Breast epithelium (tissue), 3 donors: ENCODE measurements around the gene HIGD1A.

Source experiments
- POLR2A ChIP-seq: fragments of 450-650 bp; IDR thresholded peaks from one replicate; pipeline ENCODE4 v1.6.1; 2016; ENCODE audit warnings: antibody characterized with exemption, mild to moderate bottlenecking, moderate library complexity
- TF ChIP-seq, protein P1 (sequence below), 3 donors: fragments of 450-650 bp; IDR thresholded peaks; one replicate each; pipeline ENCODE4 v1.5.1; 2016 to 2017; ENCODE audit warnings: antibody characterized with exemption in 3 of 3, mild to moderate bottlenecking in 3 of 3, moderate library complexity in 3 of 3

DNA sequence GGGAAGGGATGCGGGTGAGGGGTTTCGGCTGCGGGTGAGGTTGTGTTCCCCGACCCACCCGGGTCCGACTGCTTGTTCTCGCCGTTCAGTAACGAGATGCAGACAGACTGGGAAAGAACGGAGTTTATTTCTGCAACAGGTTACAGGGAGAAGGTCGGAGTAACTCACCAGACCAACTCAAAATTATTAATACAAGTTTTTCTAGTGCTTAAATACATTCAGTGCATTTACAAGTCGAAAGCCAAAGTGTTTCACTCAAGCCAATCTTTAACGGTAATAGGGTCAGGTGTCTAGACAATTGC, 492 bp upstream of the HIGD1A start:
- no peak for TF ChIP-seq POLR2A
- TF ChIP-seq, protein P1, sequence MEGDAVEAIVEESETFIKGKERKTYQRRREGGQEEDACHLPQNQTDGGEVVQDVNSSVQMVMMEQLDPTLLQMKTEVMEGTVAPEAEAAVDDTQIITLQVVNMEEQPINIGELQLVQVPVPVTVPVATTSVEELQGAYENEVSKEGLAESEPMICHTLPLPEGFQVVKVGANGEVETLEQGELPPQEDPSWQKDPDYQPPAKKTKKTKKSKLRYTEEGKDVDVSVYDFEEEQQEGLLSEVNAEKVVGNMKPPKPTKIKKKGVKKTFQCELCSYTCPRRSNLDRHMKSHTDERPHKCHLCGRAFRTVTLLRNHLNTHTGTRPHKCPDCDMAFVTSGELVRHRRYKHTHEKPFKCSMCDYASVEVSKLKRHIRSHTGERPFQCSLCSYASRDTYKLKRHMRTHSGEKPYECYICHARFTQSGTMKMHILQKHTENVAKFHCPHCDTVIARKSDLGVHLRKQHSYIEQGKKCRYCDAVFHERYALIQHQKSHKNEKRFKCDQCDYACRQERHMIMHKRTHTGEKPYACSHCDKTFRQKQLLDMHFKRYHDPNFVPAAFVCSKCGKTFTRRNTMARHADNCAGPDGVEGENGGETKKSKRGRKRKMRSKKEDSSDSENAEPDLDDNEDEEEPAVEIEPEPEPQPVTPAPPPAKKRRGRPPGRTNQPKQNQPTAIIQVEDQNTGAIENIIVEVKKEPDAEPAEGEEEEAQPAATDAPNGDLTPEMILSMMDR (IDR thresholded peaks at IDR 0.05) = no peak
